COLO668 (cell line): ENCODE results near the gene SETDB2.

ENCODE experiments used
- DNase-seq: peaks from one replicate; lab custom pipeline; 2025; ENCODE audit not compliant: unreplicated experiment; lab: John Stamatoyannopoulos, UW

Gene SETDB2

GRCh38 chr13:49429121-49429520 lies 15.0 kb upstream of the SETDB2 start:
- no peak for DNase-seq

- no peak for DNase-seq
Measured at GRCh38 chr13:49435992-49436391, 8.1 kb upstream of the SETDB2 start.

DNA sequence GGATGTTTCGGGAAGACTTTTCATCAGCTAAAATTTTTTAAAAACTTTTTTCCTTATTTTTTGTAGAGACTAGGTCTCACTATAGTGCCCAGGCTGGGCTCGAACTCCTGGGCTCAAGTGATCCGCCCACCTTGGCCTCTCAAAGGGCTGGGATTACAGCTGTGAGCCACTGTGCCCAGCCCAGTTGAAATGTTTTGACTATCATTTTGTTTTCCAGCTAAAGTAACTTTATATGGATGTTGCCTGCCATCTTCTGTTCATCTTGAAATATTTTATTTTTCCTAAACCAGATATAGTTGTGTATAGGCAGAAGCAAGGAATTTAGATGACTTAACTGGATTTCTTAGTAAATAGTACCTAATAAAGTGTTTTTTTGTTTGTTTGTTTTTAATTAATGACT lies 7.2 kb upstream of the SETDB2 start:
- no peak for DNase-seq

GRCh38 chr13:49437705-49438104 lies 6.4 kb upstream of the SETDB2 start:
- no peak for DNase-seq

DNA sequence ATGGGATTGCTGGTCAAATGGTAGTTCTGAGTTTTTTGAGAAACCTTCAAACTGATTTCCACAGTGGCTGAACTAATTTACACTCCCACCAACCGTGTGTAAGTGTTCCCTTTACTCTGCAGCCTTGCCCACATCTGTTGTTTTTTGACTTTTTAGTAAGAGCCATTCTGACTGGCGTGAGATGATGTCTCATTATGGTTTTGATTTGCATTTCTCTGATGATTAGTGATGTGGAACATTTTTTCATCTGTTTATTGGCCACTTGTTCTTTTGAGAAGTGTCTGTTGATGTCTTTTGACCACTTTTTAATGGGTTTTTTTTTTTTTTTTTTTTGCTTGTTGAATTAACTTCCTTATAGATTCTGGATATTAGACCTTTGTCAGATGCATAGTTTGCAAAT lies 4.5 kb upstream of the SETDB2 start:
- DNase-seq, result no peak

DNA sequence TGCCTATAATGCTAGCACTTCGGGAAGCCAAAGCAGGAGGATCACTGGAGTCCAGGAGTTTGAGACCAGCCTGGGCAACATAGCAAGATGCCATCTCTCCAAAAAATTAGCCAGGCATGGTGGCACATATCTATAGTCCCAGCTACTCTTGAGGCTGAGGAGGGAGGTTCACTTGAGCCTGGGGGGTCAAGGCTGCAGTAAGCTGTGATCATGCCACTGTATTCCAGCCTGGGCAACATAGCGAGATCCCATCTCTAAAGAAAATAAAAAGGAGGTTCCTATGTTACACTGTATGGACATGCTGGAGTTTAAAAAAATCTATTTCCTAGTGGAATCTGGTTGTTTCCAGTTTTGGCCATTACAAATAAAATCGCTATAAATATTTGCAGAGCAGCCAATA lies 2.8 kb upstream of the SETDB2 start:
- DNase-seq, result no peak

- no peak for DNase-seq
Measured at GRCh38 chr13:49441846-49442245, 2.2 kb upstream of the SETDB2 start.

DNA sequence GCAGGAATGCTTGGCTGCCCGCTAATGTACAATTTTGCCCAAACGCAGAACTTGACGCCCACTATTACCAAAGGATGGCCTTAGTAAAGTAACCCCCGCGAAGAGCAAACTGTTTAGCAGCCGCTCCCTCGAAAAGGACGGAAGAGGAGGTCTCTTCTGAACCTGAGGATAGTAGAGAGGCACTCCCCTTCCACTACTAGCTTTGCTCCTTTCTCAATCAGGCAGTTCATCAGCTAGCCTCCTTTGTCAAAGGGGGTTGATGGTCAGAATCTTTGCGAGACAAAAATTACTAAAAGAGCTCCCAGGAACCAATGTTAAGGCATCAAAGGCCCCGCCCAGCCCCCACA lies 744 bp upstream of the SETDB2 start:
- DNase-seq, result no peak

DNA sequence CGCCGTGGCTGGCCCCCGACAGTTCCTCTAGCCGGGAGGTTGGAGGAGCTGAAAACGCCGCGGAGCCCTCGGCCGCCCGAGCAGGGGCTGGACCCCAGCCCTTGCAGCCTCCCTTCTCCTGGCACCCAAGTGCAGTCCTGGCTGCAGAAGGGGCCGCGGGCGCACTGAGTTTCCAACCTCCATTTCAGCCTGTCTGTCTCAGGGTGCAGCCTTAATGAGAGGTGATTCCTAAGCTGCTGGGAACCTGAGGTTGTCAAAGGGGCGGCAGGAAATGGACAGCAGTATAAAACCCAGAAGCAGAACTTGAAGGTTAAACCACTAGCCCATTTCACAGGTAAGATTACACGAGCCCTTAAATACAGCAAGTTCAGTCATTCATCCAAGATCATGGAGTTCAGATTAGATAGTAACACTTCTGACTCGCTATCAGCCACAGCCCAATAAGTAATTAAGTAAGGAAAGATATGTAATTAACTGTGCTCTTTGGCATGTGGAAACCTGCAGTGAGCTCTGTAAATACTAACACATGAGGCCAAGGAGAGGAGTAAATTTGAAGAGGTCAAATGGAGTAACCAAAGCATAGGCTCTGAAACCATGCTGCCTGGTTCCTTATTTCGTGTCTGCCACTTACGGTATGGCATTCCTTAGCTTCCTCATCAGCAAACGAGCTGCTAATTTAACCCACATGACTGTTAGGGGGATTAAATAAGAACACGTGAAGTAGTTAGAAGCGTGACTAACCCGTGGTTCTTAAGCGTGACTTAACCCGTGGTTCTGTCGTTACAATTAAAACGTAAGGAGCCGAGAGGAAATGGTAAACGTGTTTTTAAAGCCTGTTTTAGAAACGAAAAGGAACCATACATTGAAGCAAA lies 686 bp downstream of the SETDB2 start:
- peak; percentile 39 for DNase-seq

DNA sequence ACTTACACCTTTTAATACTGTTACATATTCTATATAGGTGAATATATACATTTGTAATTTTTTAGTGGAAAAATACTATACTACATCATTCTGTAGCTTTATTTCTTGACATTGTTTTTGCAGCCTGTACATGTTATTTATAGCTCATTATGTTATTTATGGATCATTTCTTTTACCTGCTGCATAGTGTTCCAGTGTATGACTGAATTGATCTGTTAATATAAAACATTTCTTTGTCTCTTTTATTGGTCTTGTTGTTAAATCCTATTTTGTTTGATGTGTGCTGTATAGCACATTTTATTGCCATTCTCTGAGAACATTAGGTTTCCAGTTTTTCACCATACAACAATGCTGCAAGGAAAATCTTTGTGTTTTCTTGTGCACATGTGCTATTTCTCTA lies 2.4 kb downstream of the SETDB2 start:
- DNase-seq, result no peak

GRCh38 chr13:49448753-49449152 lies 4.7 kb downstream of the SETDB2 start:
- no peak for DNase-seq

GRCh38 chr13:49450105-49450819 lies 6.2 kb downstream of the SETDB2 start:
- DNase-seq, result no peak

GRCh38 chr13:49452725-49453457 lies 8.8 kb downstream of the SETDB2 start:
- no peak for DNase-seq

- no peak for DNase-seq
Measured at GRCh38 chr13:49453465-49453864, 9.4 kb downstream of the SETDB2 start.

GRCh38 chr13:49454388-49455006 lies 10.4 kb downstream of the SETDB2 start:
- no peak for DNase-seq

- no peak for DNase-seq
Measured at GRCh38 chr13:49455007-49455398, 10.9 kb downstream of the SETDB2 start.

DNA sequence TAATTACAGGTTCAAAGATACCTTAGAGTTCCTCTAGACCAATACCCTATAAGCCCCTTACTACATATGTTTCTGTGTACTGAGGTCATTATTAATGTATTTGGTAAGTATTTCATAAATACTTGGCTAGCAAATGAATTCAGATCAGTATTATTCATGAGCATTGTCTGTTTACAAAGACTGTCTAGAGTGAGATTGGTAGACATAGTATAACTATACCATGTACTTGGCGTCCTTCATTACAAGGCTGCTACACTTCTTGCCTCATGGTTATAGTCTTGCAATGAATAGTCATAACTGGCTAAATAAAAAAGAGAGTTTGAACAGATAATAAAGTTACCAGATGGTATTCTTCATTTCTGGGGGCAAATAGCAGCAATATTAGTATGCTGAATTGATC lies 12.1 kb downstream of the SETDB2 start:
- DNase-seq, result no peak

GRCh38 chr13:49457221-49457620 lies 13.1 kb downstream of the SETDB2 start:
- no peak for DNase-seq

- DNase-seq, result no peak
Measured at GRCh38 chr13:49459580-49459979, 15.5 kb downstream of the SETDB2 start.

GRCh38 chr13:49464085-49464484 lies 20.0 kb downstream of the SETDB2 start:
- DNase-seq, result no peak

- DNase-seq, result no peak
Measured at GRCh38 chr13:49464621-49465325, 20.7 kb downstream of the SETDB2 start.
